ENCODE data around the gene PRDM16. TPM values are rescaled to one million over a fixed set of nuclear protein-coding genes. Genes with fewer than 3 reads are reported as not detected.

Gene PRDM16
- total RNA-seq, 1 donor from 2014 or later = 21.4 TPM

- Mint-ChIP-seq H3K4me1 (ENCODE audit: unreplicated experiment) (peaks cover 6% of the 10 kb centered on the region), H3K27me3 (ENCODE audit: unreplicated experiment) (peaks cover 12% of the 10 kb centered on the region), H3K27ac (ENCODE audit: unreplicated experiment) (no peak overlapping the region), H3K4me3 (ENCODE audit: unreplicated experiment) (no peak overlapping the region), H3K36me3 (ENCODE audit: low read depth, unreplicated experiment) (no peaks in the 10 kb centered on the region), H3K9me3 (ENCODE audit: unreplicated experiment) (no peaks in the 10 kb centered on the region)
- no peak for DNase-seq (ENCODE audit: low spot score)
- TF ChIP-seq CTCF (IDR thresholded peaks at IDR 0.05; ENCODE audit: unreplicated experiment) = no peak
These were observed 72.8 kb downstream of the PRDM16 start for GRCh38 chr1:3141836-3142235.

GRCh38 chr1:3142236-3142635, 73.2 kb downstream of the PRDM16 start:
- DNase-seq (ENCODE audit: low spot score) = no peak
- no peak overlapping the region for H3K4me3 Mint-ChIP-seq (ENCODE audit: unreplicated experiment)
- H3K4me1 Mint-ChIP-seq (ENCODE audit: unreplicated experiment) = peaks cover 6% of the 10 kb centered on the region
- no peak overlapping the region for H3K27ac Mint-ChIP-seq (ENCODE audit: unreplicated experiment)
- no peaks in the 10 kb centered on the region for H3K36me3 Mint-ChIP-seq (ENCODE audit: low read depth, unreplicated experiment)
- H3K27me3 Mint-ChIP-seq (ENCODE audit: unreplicated experiment) = peaks cover 14% of the 10 kb centered on the region
- TF ChIP-seq CTCF (IDR thresholded peaks at IDR 0.05; ENCODE audit: unreplicated experiment) = no peak
- no peaks in the 10 kb centered on the region for H3K9me3 Mint-ChIP-seq (ENCODE audit: unreplicated experiment)

GRCh38 chr1:3142751-3143150, 73.7 kb downstream of the PRDM16 start:
- H3K9me3 Mint-ChIP-seq (ENCODE audit: unreplicated experiment) = no peaks in the 10 kb centered on the region
- no peak for DNase-seq (ENCODE audit: low spot score)
- no peaks in the 10 kb centered on the region for H3K36me3 Mint-ChIP-seq (ENCODE audit: low read depth, unreplicated experiment)
- no peak for TF ChIP-seq CTCF (IDR thresholded peaks at IDR 0.05; ENCODE audit: unreplicated experiment)
- no peak overlapping the region for H3K4me3 Mint-ChIP-seq (ENCODE audit: unreplicated experiment)
- peaks cover 6% of the 10 kb centered on the region for H3K4me1 Mint-ChIP-seq (ENCODE audit: unreplicated experiment)
- no peak overlapping the region for H3K27ac Mint-ChIP-seq (ENCODE audit: unreplicated experiment)
- H3K27me3 Mint-ChIP-seq (ENCODE audit: unreplicated experiment) = peaks cover 13% of the 10 kb centered on the region

- no peak for TF ChIP-seq CTCF (IDR thresholded peaks at IDR 0.05; ENCODE audit: unreplicated experiment)
- no peaks in the 10 kb centered on the region for H3K36me3 Mint-ChIP-seq (ENCODE audit: low read depth, unreplicated experiment)
- peak overlapping the region; percentile 8 for H3K27ac Mint-ChIP-seq (ENCODE audit: unreplicated experiment)
- H3K27me3 Mint-ChIP-seq (ENCODE audit: unreplicated experiment) = peaks cover 9% of the 10 kb centered on the region
- no peak overlapping the region for H3K4me3 Mint-ChIP-seq (ENCODE audit: unreplicated experiment)
- peaks cover 6% of the 10 kb centered on the region for H3K4me1 Mint-ChIP-seq (ENCODE audit: unreplicated experiment)
- no peaks in the 10 kb centered on the region for H3K9me3 Mint-ChIP-seq (ENCODE audit: unreplicated experiment)
- DNase-seq (ENCODE audit: low spot score) = no peak
These were observed 76.7 kb downstream of the PRDM16 start for GRCh38 chr1:3145532-3146325.

GRCh38 chr1:3146458-3146857, 77.5 kb downstream of the PRDM16 start:
- peaks cover 6% of the 10 kb centered on the region for H3K4me1 Mint-ChIP-seq (ENCODE audit: unreplicated experiment)
- H3K27me3 Mint-ChIP-seq (ENCODE audit: unreplicated experiment) = peaks cover 9% of the 10 kb centered on the region
- H3K36me3 Mint-ChIP-seq (ENCODE audit: low read depth, unreplicated experiment) = no peaks in the 10 kb centered on the region
- TF ChIP-seq CTCF (IDR thresholded peaks at IDR 0.05; ENCODE audit: unreplicated experiment) = no peak
- H3K4me3 Mint-ChIP-seq (ENCODE audit: unreplicated experiment) = no peak overlapping the region
- H3K9me3 Mint-ChIP-seq (ENCODE audit: unreplicated experiment) = no peaks in the 10 kb centered on the region
- H3K27ac Mint-ChIP-seq (ENCODE audit: unreplicated experiment) = peak overlapping the region; percentile 10
- DNase-seq (ENCODE audit: low spot score) = no peak
